GM23248 (cell line): ENCODE measurements around the gene TSHZ2.

Experiments used
- EZH2 ChIP-seq: fragments of 200-600 bp; sonication (generic); IDR thresholded peaks from 2 replicates; pipeline ENCODE4 v1.6.1; 2018; ENCODE audit warnings: antibody characterized with exemption, mild to moderate bottlenecking; ENCODE audit not compliant: insufficient read depth, poor library complexity, severe bottlenecking
- EZH2phosphoT487 ChIP-seq: fragments of 200-600 bp; sonication (generic); IDR thresholded peaks from 2 replicates; pipeline ENCODE4 v1.6.1; 2018; ENCODE audit warnings: antibody characterized with exemption, moderate library complexity, mild to moderate bottlenecking, low read depth; ENCODE audit not compliant: insufficient read depth

- TF ChIP-seq EZH2, result no peak
- TF ChIP-seq EZH2phosphoT487, result no peak
These were observed 125.2 kb downstream of the TSHZ2 start for GRCh38 chr20:53097371-53097770.
